ENCODE data around the gene ARAP1.

Gene ARAP1

GRCh38 chr11:72741849-72742512 is 10.2 kb downstream of the ARAP1 start:
- DNase-seq, result no peak

GRCh38 chr11:72741429-72741833 is 10.8 kb downstream of the ARAP1 start:
- no peak for DNase-seq

GRCh38 chr11:72740562-72741428 is 11.4 kb downstream of the ARAP1 start:
- DNase-seq, result no peak

- no peak for DNase-seq
These were observed 12.2 kb downstream of the ARAP1 start for GRCh38 chr11:72740060-72740424.

GRCh38 chr11:72739240-72740059 is 12.8 kb downstream of the ARAP1 start:
- DNase-seq, result no peak

- DNase-seq, result no peak
These were observed 13.7 kb downstream of the ARAP1 start for GRCh38 chr11:72738199-72739141.

GRCh38 chr11:72737336-72737735 is 14.9 kb downstream of the ARAP1 start:
- no peak for DNase-seq

- peak; percentile 53 for DNase-seq
These were observed 15.6 kb downstream of the ARAP1 start for GRCh38 chr11:72736452-72737069.

GRCh38 chr11:72735495-72736027 is 16.6 kb downstream of the ARAP1 start:
- DNase-seq, result no peak

- no peak for DNase-seq
These were observed 19.9 kb downstream of the ARAP1 start for GRCh38 chr11:72732329-72732728.

GRCh38 chr11:72730737-72731136 is 21.5 kb downstream of the ARAP1 start:
- no peak for DNase-seq

- DNase-seq, result no peak
These were observed 22.0 kb downstream of the ARAP1 start for GRCh38 chr11:72730243-72730642.

GRCh38 chr11:72727521-72727920 is 24.7 kb downstream of the ARAP1 start:
- DNase-seq, result no peak

- no peak for DNase-seq
These were observed 25.7 kb downstream of the ARAP1 start for GRCh38 chr11:72726266-72727220.

- no peak for DNase-seq
These were observed 26.5 kb downstream of the ARAP1 start for GRCh38 chr11:72725724-72726028.

- DNase-seq, result peak; percentile 68
These were observed 27.1 kb downstream of the ARAP1 start for GRCh38 chr11:72724851-72725723.

- no peak for DNase-seq
These were observed 28.1 kb downstream of the ARAP1 start for GRCh38 chr11:72724021-72724551.

GRCh38 chr11:72723508-72723907 is 28.7 kb downstream of the ARAP1 start:
- no peak for DNase-seq

- peak; percentile 81 for DNase-seq
These were observed 30.0 kb downstream of the ARAP1 start for GRCh38 chr11:72722050-72722748.

Measured in activated CD4-positive, CD25-positive, alpha-beta regulatory T cell treated with anti-CD3 and anti-CD28 coated beads, Interleukin-2, amount 50 U/mL, for 72 hours (primary cell).